ENCODE measurements around the gene MRPL46. TPM values are rescaled to one million over a fixed set of nuclear protein-coding genes. Genes with fewer than 3 reads are reported as not detected.
A peak's percentile ranks its signal among the peaks of the same experiment; 100 is the strongest.

Gene MRPL46
- total and polyA plus RNA-seq, 9 of the 15 experiments (the other 6 are each of a cell fraction or from before 2014, with no cell fraction given), result 41.2 to 72.2 (median 49.8) TPM

DNA sequence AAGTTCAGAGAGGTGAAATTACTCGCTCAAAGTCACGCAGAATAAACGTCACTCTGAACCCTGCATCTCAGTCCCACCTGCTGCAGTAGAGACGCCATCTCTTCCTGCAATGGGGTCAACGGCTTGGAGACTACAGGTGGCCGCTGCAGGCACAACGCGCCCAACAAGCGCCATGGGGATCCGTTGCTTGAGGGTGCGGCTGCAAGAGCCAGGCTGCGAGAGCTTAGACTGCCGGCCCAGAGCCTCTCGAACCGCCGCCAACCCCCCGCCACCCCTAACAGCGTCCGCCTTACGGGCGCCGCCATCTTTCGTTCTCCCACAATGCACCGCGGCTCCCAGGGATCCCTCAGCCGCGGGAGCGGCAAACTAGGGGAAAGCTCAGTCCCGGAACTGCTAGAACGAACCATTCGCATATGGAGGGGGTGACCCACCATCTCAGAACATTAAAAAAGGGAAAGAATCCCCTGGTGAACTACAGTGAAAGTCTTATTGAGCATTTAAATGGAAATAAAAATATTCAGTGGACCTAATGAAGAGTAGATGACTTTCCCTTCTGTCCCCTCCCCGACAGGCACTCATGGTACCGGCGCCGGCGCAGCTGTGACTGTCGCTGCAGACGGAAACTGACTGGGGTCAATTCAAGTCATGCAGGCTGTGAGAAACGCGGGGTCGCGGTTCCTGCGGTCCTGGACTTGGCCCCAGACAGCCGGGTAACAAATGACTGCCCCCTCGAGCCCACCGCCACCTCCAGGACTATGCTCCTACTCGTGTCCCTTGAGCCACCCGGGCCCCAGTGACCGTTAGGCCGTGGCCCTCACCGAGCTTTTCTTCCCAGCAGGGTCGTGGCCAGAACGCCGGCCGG, at the start of gene MRPL46, which contains the start of gene MRPS11 (continued):
- TF ChIP-seq IRF9 (tag; IDR thresholded peaks at IDR 0.05) (no peak), ZBTB43 (CRISPR knock-in tag; IDR thresholded peaks at IDR 0.05) (0 out of 2 replicates have a peak, but pooled peaks have one; percentile 75), ZNF584 (CRISPR knock-in tag; IDR thresholded peaks at IDR 0.05; ENCODE audit: low read depth) (0 out of 2 replicates have a peak, but pooled peaks have one; percentile 21), ILF3 (IDR thresholded peaks at IDR 0.05; ENCODE audit: borderline replicate concordance) (peak; percentile 37; the same call in 1 of the 2 replicates), KLF16 (IDR thresholded peaks at IDR 0.05) (peak; percentile 69; the same call in 1 of the 2 replicates), PKNOX1 (IDR thresholded peaks at IDR 0.05) (peak; percentile 27; the same call in 1 of the 2 replicates)
- TF ChIP-seq, protein P1, sequence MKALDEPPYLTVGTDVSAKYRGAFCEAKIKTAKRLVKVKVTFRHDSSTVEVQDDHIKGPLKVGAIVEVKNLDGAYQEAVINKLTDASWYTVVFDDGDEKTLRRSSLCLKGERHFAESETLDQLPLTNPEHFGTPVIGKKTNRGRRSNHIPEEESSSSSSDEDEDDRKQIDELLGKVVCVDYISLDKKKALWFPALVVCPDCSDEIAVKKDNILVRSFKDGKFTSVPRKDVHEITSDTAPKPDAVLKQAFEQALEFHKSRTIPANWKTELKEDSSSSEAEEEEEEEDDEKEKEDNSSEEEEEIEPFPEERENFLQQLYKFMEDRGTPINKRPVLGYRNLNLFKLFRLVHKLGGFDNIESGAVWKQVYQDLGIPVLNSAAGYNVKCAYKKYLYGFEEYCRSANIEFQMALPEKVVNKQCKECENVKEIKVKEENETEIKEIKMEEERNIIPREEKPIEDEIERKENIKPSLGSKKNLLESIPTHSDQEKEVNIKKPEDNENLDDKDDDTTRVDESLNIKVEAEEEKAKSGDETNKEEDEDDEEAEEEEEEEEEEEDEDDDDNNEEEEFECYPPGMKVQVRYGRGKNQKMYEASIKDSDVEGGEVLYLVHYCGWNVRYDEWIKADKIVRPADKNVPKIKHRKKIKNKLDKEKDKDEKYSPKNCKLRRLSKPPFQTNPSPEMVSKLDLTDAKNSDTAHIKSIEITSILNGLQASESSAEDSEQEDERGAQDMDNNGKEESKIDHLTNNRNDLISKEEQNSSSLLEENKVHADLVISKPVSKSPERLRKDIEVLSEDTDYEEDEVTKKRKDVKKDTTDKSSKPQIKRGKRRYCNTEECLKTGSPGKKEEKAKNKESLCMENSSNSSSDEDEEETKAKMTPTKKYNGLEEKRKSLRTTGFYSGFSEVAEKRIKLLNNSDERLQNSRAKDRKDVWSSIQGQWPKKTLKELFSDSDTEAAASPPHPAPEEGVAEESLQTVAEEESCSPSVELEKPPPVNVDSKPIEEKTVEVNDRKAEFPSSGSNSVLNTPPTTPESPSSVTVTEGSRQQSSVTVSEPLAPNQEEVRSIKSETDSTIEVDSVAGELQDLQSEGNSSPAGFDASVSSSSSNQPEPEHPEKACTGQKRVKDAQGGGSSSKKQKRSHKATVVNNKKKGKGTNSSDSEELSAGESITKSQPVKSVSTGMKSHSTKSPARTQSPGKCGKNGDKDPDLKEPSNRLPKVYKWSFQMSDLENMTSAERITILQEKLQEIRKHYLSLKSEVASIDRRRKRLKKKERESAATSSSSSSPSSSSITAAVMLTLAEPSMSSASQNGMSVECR (CRISPR knock-in tag; IDR thresholded peaks at IDR 0.05), result peak; percentile 94
- TF ChIP-seq, protein P2, sequence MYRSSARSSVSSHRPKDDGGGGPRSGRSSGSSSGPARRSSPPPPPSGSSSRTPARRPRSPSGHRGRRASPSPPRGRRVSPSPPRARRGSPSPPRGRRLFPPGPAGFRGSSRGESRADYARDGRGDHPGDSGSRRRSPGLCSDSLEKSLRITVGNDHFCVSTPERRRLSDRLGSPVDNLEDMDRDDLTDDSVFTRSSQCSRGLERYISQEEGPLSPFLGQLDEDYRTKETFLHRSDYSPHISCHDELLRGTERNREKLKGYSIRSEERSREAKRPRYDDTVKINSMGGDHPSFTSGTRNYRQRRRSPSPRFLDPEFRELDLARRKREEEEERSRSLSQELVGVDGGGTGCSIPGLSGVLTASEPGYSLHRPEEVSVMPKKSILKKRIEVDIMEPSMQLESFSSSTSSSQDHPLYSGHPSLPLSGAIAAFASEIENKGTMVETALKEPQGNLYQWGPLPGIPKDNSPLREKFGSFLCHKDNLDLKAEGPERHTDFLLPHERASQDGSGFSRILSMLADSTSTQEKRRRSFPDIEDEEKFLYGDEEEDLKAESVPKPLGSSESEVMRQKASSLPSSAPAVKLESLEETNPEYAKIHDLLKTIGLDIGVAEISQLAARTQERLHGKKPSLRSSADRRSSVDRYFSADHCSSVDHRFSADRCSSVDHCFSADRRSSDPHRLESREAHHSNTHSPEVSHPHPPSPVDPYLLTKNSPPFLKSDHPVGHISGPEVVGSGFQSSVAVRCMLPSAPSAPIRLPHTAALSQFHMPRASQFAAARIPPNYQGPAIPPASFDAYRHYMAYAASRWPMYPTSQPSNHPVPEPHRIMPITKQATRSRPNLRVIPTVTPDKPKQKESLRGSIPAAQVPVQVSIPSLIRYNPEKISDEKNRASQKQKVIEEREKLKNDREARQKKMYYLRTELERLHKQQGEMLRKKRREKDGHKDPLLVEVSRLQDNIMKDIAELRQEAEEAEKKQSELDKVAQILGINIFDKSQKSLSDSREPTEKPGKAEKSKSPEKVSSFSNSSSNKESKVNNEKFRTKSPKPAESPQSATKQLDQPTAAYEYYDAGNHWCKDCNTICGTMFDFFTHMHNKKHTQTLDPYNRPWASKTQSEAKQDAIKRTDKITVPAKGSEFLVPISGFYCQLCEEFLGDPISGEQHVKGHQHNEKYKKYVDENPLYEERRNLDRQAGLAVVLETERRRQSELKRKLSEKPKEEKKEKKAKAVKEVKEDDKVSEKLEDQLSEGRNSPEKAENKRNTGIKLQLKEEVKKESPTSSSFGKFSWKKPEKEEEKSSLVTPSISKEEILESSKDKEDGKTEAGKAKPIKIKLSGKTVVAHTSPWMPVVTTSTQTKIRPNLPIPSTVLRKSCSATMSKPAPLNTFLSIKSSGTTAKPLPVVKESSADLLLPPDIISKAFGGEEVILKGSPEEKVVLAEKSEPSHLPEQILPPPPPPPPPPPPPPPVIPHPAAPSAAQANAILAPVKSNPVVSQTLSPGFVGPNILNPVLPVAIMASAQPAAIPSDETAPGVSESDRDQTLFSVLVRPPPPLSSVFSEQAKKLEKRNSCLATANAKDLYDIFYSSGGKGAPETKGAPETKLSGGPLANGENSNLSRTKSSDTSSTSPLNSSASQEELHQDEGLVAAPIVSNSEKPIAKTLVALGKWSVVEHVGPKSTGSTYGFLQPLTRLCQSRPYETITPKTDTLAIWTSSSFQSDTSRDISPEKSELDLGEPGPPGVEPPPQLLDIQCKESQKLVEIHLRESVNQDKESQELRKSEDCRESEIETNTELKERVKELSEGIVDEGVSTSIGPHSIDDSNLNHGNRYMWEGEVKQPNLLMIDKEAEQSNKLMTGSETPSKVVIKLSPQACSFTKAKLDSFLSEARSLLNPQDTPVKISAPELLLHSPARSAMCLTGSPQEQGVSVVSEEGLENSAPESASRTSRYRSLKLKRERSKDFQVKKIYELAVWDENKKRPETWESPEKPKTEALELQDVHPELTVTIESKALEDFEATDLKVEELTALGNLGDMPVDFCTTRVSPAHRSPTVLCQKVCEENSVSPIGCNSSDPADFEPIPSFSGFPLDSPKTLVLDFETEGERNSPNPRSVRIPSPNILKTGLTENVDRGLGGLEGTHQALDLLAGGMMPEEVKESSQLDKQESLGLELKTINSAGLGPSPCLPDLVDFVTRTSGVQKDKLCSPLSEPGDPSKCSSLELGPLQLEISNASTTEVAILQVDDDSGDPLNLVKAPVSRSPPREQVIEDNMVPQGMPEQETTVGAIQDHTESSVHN (IDR thresholded peaks at IDR 0.05; ENCODE audit: borderline replicate concordance in 1 of 2, low read depth in 1 of 2), result no peak

Measured in K562 (cell line).